Small intestine (tissue), 7 donors: ENCODE data around the gene PXMP4. TPM values are rescaled to one million over a fixed set of nuclear protein-coding genes. Genes with fewer than 3 reads are reported as not detected.
A peak's percentile ranks its signal among the peaks of the same experiment; 100 is the strongest.

Experiments
- DNase-seq, 2 donors: peaks; one replicate each; pipeline versions ENCODE4 v3.0.0 to v3.0.0-alpha.2; 2013
- FAIRE-seq: peaks from 2 replicates; lab custom pipeline; 2012; peaks lifted over from hg19 to GRCh38; lab: Jason Lieb, UNC
- H3K27ac ChIP-seq, 3 donors: one replicate each; pipeline ENCODE4 v1.5.1; 2013; ENCODE audit warnings: low read length in 2 of 3, mild to moderate bottlenecking in 2 of 3, control low read depth in 1 of 3, inconsistent platforms in 1 of 3, low read depth in 1 of 3, moderate library complexity in 1 of 3
- H3K27me3 ChIP-seq, 3 donors: one replicate each; pipeline ENCODE4 v1.6.1; 2013; ENCODE audit warnings: low read length in 3 of 3, inconsistent platforms in 1 of 3; ENCODE audit not compliant: control insufficient read depth in 3 of 3, insufficient read depth in 3 of 3
- H3K36me3 ChIP-seq, 3 donors: one replicate each; pipeline ENCODE4 v1.6.1; 2013; ENCODE audit warnings: low read length in 3 of 3, inconsistent platforms in 1 of 3, low read depth in 1 of 3, mild to moderate bottlenecking in 1 of 3, moderate library complexity in 1 of 3; ENCODE audit not compliant: control insufficient read depth in 3 of 3, insufficient read depth in 2 of 3
- H3K4me1 ChIP-seq, 3 donors: one replicate each; pipeline ENCODE4 v1.6.1; 2013; ENCODE audit warnings: low read length in 2 of 3, inconsistent platforms in 1 of 3, low read depth in 1 of 3, mild to moderate bottlenecking in 1 of 3, moderate library complexity in 1 of 3; ENCODE audit not compliant: control insufficient read depth in 3 of 3, insufficient read depth in 2 of 3
- H3K4me3 ChIP-seq, 3 donors: one replicate each; pipeline ENCODE4 v1.5.1; 2013; ENCODE audit warnings: low read length in 3 of 3, control low read depth in 1 of 3, inconsistent platforms in 1 of 3, low read depth in 1 of 3, mild to moderate bottlenecking in 1 of 3, moderate library complexity in 1 of 3
- H3K9me3 ChIP-seq, 2 donors: one replicate each; pipeline ENCODE4 v1.6.1; 2013; ENCODE audit warnings: low read depth in 1 of 2, low read length in 1 of 2; ENCODE audit not compliant: control insufficient read depth in 2 of 2, insufficient read depth in 1 of 2
- WGBS, 3 donors: extraction: QIAGEN DNeasy Blood & Tissue Kit; methylation state at CpG; one replicate each; pipeline ENCODE4 v1.1.7; 2013; 5-methylcytosine and 5-hydroxymethylcytosine counted together
- polyA plus RNA-seq, 4 donors: library from polyadenylated mRNA; stranded (reverse) in 3 of 4; unstranded in 1 of 4; fragments of 200-250 nt in 3 of 4; fragments of 120-200 nt in 1 of 4; gene quantifications; one replicate each; pipeline versions ENCODE4 v1.2.1 to v1.2.3, GENCODE V29; 2013
- donor health status: healthy with polysubstance abuse.
- donor health status: control.
- donor health status: control.
- donor health status: Bipolar disorder and iron deficiency.
- donor health status: healthy.

PXMP4 gene
- polyA plus RNA-seq, 4 donors: 5.4 to 8.7 (median 7.8) TPM

- Histone ChIP-seq H3K36me3 (no peaks in the 10 kb centered on the region), H3K4me3 (no peak overlapping the region), H3K27ac (no peak overlapping the region), H3K27me3 (no peaks in the 10 kb centered on the region), H3K9me3 (peaks cover 0 to 4% of the 10 kb centered on the region in 2 donors), H3K4me1 (no peaks in the 10 kb centered on the region)
- FAIRE-seq: no peak
- 76 to 92% (median 90%) methylated on average over 4 of the region's 4 CpGs for WGBS, 3 donors
- DNase-seq: no peak
Observed at GRCh38 chr20:33696448-33696847, 23.7 kb downstream of the PXMP4 start.

- FAIRE-seq: no peak
- WGBS, 3 donors: 78 to 81% (median 79%) methylated on average over 6 of the region's 6 CpGs
- H3K27ac ChIP-seq: no peak overlapping the region
Observed at GRCh38 chr20:33694639-33695012, 25.5 kb downstream of the PXMP4 start.

DNA sequence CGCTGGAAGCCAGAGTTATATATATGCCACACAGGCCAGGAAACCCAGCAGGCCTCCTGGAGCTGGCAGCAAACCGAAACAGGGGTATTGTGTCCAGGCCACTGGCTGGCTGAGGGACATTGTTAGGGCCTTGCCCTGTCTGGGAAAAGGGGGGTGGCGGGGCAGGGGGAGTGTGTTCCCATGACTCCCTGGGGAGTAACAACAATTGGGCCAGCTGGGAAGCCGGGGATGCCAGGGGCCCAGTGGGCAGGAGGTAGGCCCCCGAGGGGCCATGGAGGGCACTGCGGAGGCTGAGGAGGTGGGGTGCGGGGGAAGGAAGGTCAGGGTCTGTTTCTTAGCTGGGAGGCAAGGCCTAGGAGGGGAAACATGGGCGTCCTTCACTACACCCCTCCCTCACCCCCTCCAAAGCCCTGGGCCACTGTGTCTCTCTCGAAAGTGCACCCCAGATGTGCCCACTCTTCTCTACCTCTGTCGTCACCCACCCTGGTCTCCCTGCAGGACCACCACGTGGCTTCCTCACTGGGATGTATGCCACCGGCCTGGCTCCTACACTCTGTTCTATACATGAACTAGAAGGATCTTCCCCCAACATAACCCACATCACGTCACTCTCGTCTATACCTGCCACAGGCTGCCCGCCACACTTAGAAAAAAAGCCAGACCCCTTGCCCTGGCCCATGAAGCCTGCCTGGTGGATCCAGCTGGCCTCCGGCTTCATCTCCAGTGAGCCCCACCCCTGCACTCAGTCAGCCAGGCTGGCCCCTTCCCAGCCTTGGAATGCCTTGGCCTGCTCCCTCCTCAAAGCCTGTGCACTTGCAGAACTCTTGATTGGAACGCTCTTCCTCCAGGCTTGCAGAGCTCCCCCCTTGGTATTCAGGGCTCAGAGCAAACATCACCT, 26.1 kb downstream of the PXMP4 start:
- no peak overlapping the region for H3K4me3 ChIP-seq
- H3K27ac ChIP-seq: no peak overlapping the region
- no peaks in the 10 kb centered on the region for H3K36me3 ChIP-seq
- no peaks in the 10 kb centered on the region for H3K27me3 ChIP-seq
- H3K4me1 ChIP-seq: peaks cover 0 to 5% (median 0%) of the 10 kb centered on the region in 3 donors
- DNase-seq (no peak), FAIRE-seq (no peak)
- 74 to 93% (median 92%) methylated on average over 15 to 17 of the region's 17 CpGs for WGBS, 3 donors
- H3K9me3 ChIP-seq: no peaks in the 10 kb centered on the region

More at GRCh38 chr20:33694639-33695012, 25.5 kb downstream of the PXMP4 start:
- DNase-seq: no peak
- Histone ChIP-seq H3K36me3 (no peaks in the 10 kb centered on the region), H3K4me3 (no peak overlapping the region), H3K4me1 (no peaks in the 10 kb centered on the region), H3K9me3 (no peaks in the 10 kb centered on the region), H3K27me3 (no peaks in the 10 kb centered on the region)

- no peaks in the 10 kb centered on the region for H3K36me3 ChIP-seq
- H3K27ac ChIP-seq: no peak overlapping the region
- WGBS, 3 donors: 81 to 86% (median 84%) methylated on average over 5 of the region's 5 CpGs
- no peaks in the 10 kb centered on the region for H3K27me3 ChIP-seq
- no peak for DNase-seq
- no peak overlapping the region for H3K4me3 ChIP-seq
- H3K9me3 ChIP-seq: no peaks in the 10 kb centered on the region
- peaks cover 0 to 12% (median 0%) of the 10 kb centered on the region in 3 donors for H3K4me1 ChIP-seq
- FAIRE-seq: no peak
Observed at GRCh38 chr20:33693289-33693688, 26.8 kb downstream of the PXMP4 start.

DNA sequence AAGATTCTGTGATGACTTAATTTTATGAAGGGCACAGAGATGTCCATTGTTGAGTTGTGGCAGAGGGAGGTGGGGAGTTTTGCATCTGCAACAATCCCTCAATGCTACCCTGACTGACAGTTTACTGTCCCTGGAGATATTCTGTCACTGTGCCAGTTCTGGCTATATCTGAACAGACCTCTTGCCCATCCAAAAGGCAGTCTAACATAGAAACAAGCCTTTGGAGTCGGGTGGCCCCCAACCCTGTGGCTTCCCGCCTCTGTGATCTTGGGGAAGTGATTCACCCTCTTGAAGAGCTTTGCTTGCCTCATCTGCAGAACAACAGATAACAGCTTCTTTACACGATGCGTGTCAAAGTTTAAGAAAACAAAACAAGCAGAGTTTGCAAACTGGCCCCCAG, 30.1 kb downstream of the PXMP4 start:
- H3K4me1 ChIP-seq: peaks cover 2 to 25% (median 3%) of the 10 kb centered on the region in 3 donors
- H3K4me3 ChIP-seq: no peak overlapping the region
- no peak for FAIRE-seq
- no peak overlapping the region for H3K27ac ChIP-seq
- no peaks in the 10 kb centered on the region for H3K36me3 ChIP-seq
- no peak for DNase-seq
- 34 to 66% (median 44%) methylated on average over 4 of the region's 4 CpGs for WGBS, 3 donors
- no peaks in the 10 kb centered on the region for H3K27me3 ChIP-seq
- H3K9me3 ChIP-seq: no peaks in the 10 kb centered on the region

GRCh38 chr20:33689493-33689892, 30.6 kb downstream of the PXMP4 start:
- Histone ChIP-seq H3K36me3 (no peaks in the 10 kb centered on the region), H3K9me3 (no peaks in the 10 kb centered on the region), H3K27me3 (no peaks in the 10 kb centered on the region), H3K4me1 (peaks cover 2 to 30% (median 3%) of the 10 kb centered on the region in 3 donors), H3K4me3 (no peak overlapping the region), H3K27ac (no peak overlapping the region)
- FAIRE-seq (no peak), DNase-seq (no peak)
- WGBS, 3 donors: 87 to 94% (median 91%) methylated on average over 1 of the region's 1 CpG

DNA sequence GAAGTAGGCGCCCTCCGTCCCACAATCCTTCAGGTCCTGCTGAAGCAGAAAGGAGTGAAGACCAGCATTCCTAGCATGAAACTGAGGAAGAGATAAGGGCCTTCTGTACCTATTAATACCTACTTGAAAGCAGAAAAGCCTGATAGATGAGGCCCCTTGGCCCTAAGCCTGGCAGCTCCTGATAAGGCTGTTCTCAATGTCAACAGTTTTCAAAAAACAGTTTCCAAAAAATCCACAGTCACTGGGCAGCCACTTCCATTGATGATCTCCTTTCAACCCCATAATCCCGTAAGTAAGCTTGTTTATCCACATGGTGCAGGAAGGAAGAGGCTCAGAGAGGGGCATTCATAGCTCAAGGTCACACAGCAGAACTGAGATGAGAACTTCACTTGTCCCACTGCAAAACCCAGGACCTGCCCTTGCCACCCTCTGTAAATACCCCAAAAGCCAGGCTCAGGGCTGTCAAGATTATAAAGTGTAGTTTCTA, 31.1 kb downstream of the PXMP4 start:
- 49 to 71% (median 62%) methylated on average over 3 of the region's 3 CpGs for WGBS, 3 donors
- no peaks in the 10 kb centered on the region for H3K36me3 ChIP-seq
- no peaks in the 10 kb centered on the region for H3K9me3 ChIP-seq
- no peak for FAIRE-seq
- peaks cover 2 to 32% (median 3%) of the 10 kb centered on the region in 3 donors for H3K4me1 ChIP-seq
- peak overlapping the region in 1 of 3 donors; percentile 38 for H3K27ac ChIP-seq
- no peak for DNase-seq
- H3K4me3 ChIP-seq: no peak overlapping the region
- H3K27me3 ChIP-seq: no peaks in the 10 kb centered on the region

DNA sequence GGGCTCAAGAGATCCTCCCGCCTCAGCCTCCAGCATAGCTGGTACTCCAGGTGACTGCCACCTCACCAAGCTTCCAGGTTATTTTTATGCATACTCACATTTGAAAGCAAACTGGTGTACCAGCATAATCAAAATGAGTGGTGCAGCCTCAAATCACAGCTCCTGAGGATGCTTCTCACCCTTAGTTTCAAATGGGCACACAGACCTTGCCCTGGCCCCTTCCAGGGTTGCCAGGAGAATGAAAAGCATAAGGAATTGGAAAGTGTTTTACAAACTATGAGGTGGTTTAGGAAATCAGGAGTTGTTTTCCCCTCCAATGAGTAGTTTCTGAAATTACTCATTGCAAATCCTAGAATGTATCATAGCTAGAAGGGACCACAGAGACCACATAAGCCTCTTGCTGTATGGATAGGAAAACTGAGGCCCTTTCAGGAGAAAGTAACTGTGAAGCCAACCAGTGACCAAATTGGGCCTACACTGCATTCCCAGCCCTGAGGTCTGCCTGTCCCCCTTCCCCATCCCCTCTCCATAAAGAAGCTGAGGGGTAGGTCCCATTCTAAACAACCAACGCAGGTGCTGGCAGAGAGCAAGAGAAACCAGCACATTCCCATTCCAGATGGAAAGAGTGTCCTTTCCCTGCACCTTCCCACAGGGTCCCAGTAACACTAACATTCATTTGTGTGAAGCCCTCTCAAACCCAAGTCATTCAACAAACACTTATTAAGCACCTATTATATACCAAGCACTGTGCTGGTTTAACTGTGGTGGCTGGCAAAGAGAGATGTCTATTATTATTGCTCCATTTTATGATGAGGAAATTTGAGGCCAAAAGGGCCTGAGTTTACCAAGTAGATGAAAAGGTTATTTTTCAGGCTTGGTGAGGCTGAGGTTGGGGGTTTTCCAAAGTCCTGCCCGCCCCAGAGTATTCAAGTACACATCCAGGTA, 31.8 kb downstream of the PXMP4 start:
- Histone ChIP-seq H3K9me3 (no peaks in the 10 kb centered on the region), H3K4me1 (peaks cover 2 to 32% (median 3%) of the 10 kb centered on the region in 3 donors), H3K36me3 (no peaks in the 10 kb centered on the region), H3K27me3 (no peaks in the 10 kb centered on the region), H3K4me3 (no peak overlapping the region), H3K27ac (no peak overlapping the region)
- FAIRE-seq (no peak), DNase-seq (no peak)
- 75 to 85% (median 81%) methylated on average over 3 of the region's 3 CpGs for WGBS, 3 donors
